Fibroblast of skin of back (primary cell): ENCODE data around the gene TMEM97.

Source experiments
- DNase-seq: peaks from one replicate; pipeline ENCODE4 v3.0.0-alpha.2; 2013

Gene TMEM97

DNA sequence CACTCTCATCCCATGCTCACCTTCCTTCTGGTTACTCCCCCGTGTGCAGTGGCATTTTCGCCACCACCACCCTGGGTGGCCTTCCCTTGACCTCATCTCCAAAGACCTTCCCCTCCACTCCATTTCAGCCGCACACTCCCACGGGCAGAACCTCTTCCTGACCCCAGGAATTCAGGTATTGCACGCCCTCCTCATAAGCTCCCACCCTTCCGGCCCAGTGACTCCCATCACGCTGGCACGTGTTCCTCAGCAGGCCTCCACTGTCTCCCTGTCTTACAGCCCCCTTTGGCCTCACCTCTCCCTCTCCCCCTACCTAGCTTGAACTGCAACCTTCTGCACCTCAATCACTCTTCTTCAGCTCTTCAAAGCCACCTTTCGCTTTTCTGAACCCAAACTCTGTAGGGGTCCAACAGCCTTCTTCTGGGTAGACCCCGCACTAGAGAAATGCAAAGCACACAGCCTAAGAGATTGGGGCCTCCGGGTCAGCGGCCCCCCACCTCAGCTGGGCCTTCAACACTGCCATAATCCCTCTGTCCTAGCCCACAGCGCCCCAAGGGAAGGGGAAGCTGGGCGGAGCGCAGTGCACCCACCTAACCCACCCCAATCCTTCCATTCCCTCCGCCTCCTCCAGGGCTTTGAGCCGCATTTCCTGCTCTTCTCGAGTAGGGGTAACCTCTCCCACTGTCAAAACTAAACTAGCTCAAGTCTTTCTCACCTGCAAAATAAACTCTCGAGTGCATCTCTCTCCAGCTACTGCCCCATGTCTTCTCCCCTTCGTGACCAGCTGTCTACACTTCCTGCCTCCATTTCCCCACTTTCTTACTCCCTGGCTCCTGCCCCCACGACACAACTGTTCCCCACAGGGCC is 1.7 kb upstream of the TMEM97 start:
- DNase-seq = no peak

DNA sequence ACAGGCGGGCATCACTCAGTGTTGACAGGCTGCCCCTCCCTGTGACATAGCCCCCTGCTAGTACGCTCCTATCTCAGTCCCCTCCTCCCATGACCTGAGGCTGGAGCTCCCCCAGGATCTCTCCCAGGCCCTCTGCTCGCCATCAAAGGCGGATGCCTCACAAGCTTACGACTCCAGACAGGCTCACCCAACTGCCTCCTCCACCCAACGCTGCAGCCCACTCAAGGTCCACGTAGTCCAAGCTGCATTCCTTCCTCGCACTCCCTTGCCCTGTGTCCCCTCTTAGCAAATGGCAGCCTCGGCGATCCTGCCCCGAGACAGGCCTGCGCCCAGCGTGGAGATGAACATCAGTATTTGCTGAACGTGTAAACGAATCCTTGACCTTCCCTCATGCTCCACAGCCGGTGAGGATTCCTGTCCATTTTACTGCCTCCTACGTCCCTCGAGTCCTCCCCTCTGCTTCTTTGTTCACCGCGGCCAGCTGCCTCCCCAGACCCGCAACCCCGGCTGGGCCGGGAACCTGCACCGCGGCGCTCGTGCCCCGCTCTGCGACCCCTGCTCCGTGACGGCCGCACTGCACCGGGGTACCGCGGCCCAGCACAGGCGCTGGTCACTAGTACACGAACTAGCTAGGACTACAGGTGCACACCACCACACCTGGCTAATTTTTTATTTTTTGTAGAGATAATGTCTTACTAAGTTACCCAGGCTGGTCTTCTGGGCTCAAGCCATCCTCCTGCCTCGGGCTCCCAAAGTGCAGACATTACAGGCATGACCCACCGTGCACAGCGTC is 838 bp upstream of the TMEM97 start:
- DNase-seq = no peak

- DNase-seq = no peak
Measured at GRCh38 chr17:28319598-28319935, 567 bp downstream of the TMEM97 start.

GRCh38 chr17:28320215-28321061 is 1.4 kb downstream of the TMEM97 start:
- no peak for DNase-seq

GRCh38 chr17:28324267-28324745 is 5.3 kb downstream of the TMEM97 start:
- no peak for DNase-seq

GRCh38 chr17:28324781-28325180 is 5.8 kb downstream of the TMEM97 start:
- DNase-seq = no peak

GRCh38 chr17:28325211-28325610 is 6.2 kb downstream of the TMEM97 start:
- no peak for DNase-seq

DNA sequence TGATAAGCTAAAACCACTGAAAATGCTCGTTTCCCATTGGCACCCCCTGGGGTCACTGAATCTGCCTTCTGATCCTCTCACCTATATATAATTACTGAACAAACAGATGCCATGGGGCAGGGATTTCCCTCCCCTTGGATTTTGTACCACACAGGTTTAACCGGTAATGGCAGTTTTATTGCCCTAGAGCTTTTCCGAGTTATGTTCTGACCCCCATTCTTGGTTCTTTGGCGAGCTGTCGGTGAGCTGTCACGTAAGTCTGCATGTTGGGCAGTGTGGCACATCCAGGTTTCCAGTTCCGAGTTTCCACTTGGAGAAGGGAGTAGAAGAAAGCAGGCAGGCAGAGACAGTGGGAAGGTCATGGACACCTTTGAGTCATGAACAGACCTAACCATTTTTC is 7.1 kb downstream of the TMEM97 start:
- no peak for DNase-seq

DNA sequence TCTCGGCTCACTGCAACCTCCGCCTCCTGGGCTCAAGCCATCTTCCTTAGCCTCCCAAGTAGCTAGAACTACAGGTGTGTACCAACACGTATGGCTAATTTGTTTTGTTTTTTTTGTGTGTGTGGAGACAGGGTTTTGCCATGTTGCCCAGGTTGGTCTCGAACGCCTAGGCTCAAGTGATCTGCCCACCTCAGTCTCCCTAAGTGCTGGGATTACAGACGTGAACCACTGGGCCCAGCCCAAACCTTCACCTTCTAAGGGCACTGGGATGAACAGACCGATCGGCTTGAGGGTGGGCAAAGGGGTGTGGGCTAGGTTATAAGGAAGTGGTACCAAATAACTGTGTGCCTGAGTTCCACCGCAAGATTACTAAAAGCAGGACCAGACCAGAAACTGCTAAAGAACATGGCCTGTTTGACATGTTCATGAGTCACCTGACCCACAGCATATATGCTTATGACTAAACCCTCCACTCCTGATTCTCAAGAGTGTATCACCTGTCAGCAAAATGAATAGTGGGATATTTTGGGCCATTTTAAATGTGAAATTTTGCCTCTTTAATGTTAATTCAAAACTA is 8.1 kb downstream of the TMEM97 start:
- DNase-seq = no peak

- DNase-seq = no peak
Measured at GRCh38 chr17:28327709-28328108, 8.7 kb downstream of the TMEM97 start.

- DNase-seq = no peak
Measured at GRCh38 chr17:28328325-28328724, 9.3 kb downstream of the TMEM97 start.

DNA sequence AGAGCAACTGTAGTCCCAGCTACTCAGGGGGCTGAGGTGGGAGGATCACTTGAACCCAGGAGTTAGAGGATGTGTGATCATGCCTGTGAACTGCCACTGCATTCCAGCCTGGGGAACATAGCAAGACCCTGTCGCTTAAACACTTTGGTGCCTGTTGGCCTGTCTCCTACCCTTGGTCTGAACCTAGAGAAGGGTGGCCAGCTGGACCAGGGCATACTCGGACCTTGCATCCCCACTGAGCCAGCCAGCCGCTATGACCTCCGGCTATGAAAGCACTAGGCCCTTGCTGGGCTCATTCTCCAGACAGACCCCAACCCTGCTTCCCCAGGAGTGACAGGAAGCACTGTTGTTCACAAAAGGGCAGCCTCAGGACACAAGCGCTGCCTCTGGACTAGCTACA is 11.7 kb downstream of the TMEM97 start:
- no peak for DNase-seq

GRCh38 chr17:28331891-28332420 is 13.0 kb downstream of the TMEM97 start:
- DNase-seq = no peak

DNA sequence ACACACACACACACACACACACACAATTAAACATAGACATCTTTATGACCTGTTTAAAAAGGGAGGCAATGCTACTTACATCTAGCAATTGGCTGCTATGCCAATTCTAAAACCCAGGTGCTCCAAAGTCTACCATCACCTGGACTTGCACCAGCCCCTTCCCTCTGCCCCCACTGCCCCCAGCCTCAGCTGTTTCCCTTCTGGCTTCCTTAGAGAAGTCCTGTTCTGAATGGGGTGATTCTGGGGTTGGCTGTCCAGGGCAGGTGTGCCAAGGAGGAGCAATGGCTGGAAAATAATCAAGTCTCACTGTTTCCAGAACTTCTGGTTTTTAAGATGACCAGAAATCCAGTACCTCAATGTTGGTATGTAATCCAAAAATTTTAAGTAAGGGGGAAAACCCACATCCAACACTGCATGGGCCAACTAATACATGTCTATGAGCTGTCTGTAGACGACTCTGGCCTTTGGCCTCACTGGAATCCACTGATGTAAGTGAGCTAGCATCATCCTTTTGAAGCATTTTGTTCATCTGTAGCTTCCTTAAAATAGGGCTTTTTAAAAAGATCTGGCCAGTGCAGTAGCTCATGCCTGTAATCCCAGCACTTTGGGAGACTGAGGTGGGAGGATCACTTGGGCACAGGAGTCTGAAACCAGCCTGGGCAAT is 14.2 kb downstream of the TMEM97 start:
- DNase-seq = no peak

DNA sequence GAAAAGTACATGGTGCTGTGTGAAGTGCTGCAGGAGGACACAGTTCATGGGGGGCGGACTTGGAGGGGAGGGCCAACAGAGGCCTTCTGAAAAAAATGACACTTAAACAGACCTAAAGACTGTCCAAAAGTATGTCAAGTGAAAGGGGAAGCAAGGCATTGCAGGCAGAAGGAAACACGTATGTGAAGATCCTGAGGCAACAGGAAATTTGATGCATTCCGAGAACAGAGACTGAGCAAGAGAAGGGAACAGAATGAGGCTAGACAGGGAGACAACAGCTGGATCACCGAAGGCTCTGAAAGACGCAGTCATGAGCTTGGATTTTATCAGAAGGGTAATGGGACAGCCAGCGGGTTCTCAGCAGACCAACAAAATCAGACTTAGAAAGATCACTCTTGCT is 15.2 kb downstream of the TMEM97 start:
- no peak for DNase-seq

DNA sequence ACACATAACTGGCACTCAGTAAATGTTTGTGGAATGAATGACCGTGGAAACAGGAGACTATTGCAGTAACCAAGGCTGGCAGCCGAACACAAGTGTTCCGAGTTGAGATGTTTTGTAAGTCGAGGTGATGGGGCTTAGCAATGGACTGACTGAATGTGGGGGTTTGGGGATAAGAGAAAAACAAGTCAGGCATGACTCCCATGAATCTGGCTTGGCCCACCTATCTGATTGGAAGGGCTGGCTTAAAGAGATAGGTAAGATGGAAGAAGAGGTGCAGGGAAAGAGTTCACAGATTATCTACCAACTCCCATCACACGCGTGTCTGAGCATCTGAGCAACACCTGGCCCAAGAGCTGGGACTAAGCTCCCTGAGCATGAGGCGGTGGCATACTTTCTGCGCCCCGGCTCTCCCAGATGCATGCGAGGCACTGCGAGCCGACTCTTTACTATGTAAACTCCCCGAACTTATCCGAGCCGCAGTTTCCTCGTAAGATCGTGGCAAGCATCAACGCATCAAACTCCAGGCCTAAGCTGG is 15.7 kb downstream of the TMEM97 start:
- DNase-seq = no peak

DNA sequence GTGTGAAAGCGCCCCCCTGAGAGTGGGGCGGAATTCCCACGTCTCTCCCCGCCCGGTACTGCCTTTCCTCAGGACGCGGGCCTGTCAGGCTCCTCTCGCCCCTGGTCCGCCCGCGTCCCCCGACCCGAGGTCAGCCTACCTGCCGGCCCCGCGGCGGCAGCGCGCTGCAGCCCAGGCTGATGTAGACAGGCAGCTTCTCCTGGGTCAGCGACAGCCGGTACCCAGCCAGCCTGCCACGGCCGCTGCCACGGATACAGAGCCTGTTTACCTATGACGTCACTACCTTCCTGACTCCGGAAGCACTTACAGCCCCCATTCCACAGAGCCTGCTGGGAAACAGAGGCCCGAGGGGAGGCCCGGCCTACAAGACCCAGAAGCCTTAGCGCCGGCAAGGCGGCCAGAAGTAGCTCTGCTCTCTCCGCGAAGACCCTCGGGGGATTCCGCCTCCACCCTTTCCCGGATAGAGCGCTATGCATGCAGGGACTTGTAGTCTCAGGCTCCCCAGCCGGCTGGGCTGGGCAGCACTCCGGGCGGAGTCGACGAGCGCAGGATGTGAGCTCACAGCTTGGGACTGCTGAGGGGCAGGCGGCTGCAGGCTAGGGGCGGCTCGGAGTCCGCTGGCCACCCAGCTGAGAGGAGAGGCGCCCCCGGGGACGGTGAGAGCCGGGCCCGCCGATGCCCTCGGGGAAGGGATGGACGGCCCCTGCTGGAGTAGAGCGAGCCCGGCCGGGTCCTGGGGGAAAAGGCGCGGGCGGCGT is 16.4 kb downstream of the TMEM97 start, which contains the start of the genes IFT20 and TNFAIP1:
TSS of gene IFT20 (minus strand) at position 272 of the 758 bp plus-strand sequence. CDS start 3,487 bp downstream, outside the sequence.
TSS of gene TNFAIP1 (plus strand) at position 561 of the 758 bp plus-strand sequence. CDS start 3,761 bp downstream, outside the sequence.
- DNase-seq = peak; percentile 100

GRCh38 chr17:28335959-28336871 is 17.2 kb downstream of the TMEM97 start:
- DNase-seq = peak; percentile 89
